GM19397 (cell line): ENCODE measurements around the gene ME2.
"Not testable (repeated sequence)": the region's sequence is repeated elsewhere in the genome, so short reads cannot be mapped to it uniquely, and the experiment has no call there.

Source experiments
- ATAC-seq: cut with Tn5 transposase; IDR thresholded peaks from one replicate; pipeline ENCODE4 v1.9.1; 2021; ENCODE audit warnings: mild to moderate bottlenecking, moderate library complexity; ENCODE audit not compliant: unreplicated experiment

ME2 gene

DNA sequence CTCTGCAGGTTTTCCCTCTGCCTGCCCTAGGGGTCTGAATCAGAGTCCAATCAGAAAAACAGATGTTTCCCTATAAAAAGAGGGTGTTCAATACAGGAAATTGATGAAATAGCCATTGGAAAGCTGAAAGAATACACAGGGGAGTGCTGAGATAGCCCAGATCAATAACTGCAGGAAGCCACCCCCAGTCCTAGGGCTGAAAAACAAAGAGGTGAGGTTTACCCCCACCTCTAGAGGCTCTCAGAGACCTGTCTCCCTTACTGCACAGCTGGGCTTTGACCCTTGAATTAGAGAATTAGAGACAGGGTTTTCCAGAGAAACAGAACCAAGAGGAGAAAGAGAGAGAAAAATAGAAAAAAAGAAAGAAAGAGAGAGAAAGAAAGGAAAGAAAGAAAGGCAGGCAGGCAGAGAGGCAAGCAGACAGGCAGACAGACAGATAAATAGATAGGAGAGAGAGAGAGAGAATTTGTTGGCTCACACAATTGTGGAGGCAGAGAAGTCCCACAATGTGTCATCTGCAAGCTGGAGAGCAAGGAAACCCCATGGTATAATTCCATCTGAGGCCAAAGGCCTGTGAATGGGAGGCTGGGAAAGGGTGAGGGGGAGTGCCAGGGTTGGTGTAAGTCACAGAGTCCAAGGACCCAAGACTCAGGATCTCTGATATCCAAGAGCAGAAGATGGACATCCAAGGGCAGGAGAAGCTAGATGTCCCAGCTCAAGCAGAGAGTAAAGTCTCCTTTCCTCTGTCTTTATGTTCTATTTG is 18.9 kb upstream of the ME2 start:
- ATAC-seq, result no peak

DNA sequence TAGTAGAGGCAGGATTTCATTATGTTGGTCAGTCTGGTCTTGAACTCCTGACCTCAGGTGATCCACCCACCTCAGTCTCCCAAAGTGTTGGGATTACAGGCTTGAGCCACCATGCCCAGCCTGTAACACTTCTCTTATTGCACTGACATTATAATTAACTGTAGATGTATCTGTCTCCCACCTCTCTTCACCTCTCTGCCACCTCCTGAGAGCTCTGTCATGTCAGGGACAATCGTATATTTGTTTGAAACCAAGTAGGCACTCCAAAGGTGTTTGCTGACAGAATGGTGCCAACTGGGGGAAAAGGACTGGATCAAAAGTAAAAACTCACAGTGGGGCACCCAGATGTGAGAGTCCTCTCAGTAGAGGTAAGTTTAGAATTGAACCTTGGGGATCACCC is 17.3 kb upstream of the ME2 start:
- no peak for ATAC-seq

DNA sequence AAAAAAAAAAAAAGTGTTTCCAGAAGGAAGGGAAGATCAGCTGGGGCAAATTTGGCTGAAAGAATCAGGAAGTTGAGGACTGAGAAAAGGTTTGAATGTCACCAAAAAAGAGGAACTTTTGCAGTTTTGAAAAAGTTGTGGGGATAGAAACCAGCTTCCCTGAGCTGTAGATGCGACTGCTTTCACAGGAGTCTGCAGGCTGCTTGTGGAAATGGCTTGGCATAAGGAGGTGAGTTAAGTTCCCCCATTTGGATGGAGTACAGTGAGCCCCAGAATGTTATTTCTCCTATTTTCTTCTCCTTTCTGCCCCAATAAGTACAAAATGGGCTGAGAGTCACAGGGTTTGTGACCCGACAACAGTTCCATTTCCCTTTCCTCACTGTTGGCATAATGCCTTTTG is 16.5 kb upstream of the ME2 start:
- no peak for ATAC-seq

DNA sequence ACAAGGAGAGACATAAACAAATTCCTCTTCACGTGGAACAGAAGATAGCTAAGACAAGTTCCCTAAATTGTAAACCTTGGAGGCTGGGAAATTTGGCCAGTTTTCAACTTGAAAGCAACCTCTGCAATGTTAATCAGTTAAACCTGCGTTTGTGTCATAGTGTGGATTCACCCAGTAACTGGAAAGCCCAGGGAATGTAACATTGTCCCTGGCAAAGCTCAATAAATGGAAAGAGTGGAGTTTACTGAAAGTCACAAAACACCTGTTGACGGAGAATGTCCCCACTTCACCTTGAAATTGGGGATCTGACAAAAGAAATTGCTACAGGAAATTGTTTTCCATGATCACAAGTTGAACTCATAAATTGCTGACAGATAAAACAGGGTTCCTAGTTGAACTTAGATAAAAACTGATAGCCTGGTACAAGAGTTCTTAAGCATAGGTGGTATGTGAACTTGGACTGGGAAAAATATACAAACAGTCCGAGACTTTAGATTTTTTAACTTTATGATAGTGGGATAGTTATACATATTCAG is 15.0 kb upstream of the ME2 start:
- no peak for ATAC-seq

DNA sequence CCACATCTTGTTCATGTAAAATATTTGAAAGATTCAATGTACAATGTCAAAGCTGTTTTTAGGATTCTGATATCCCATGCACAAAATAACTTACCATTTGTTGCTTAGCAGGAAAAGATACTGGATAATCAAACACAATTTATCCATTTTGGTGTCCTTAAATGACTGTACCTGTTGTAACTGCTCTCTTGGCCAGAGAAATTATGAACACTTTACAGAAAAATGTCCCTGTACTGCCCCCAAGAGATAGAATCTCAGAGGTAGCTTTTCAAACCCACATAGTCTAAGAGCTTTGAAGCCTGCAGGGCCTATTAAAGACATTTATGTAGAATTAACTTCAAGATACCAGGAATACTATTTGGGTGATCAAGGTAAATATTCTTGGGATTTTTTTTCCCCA is 12.2 kb upstream of the ME2 start:
- ATAC-seq, result no peak

DNA sequence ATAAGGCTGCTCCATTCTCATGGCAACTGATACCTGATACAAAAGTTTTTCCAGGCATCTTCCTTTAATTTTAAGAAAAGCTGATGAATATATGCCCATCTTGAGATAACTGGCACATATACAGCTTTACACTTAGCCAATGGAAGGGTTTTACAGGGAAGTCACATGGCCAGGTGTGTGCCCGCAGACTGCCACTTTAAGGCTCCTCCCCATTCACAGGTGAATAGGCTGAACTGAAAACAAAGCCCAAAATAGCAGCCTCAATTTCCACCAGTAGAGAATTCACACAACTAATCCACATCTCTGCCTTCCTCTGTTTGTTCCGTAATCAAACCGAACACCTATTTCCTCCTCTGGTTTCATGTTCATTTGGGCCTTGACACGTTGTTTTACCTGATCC is 9.8 kb upstream of the ME2 start:
- ATAC-seq, result no peak

DNA sequence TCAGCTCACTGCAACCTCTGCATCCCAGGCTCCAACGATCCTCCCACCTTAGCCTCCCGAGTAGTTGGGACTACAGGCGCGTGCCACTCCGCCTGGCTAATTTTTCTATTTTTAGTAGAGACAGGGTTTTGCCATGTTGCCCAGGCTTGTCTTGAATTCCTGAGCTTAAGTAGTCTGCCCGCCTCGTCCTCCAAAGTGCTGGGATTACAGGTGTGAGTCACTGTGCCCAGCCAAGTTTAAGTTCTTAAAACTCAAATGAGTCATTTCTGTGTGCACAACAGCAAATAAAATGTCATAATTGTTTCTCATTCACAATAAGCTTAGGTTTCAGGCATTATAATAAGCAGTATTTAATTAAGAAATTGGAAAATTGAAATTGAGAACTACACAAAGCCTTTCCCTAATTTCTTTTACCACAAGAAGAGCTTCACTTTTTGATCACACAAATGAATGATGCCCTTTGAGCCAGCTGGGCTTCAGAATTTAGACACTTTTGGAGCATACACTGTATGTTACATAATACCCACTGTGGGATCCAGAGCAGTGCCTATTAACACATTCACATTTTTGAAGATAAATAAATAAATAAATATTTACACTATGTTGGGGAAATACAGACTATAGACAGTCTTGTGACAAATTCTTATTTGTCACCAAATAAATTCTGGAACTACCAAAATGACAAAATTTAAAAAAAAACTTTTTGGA is 8.6 kb upstream of the ME2 start:
- ATAC-seq, result no peak

DNA sequence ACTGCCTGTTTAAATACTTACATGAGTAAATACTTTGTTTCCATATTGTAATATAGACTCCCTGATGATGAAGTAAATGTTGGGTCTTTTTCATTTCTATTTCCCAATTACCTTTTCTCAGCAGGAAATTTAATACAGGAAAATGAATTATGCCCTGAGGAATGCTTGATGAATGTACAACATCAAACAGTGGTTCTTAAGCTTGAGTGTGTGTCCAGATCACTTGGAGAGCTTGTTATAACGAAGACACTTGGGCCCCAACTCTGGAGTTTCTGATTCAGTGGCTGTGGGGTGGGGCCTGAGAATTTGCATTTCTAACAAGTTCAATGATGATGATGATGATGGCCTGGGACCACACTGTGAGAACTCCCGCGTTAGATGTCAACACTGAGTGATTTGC is 7.1 kb upstream of the ME2 start:
- ATAC-seq, result no peak

DNA sequence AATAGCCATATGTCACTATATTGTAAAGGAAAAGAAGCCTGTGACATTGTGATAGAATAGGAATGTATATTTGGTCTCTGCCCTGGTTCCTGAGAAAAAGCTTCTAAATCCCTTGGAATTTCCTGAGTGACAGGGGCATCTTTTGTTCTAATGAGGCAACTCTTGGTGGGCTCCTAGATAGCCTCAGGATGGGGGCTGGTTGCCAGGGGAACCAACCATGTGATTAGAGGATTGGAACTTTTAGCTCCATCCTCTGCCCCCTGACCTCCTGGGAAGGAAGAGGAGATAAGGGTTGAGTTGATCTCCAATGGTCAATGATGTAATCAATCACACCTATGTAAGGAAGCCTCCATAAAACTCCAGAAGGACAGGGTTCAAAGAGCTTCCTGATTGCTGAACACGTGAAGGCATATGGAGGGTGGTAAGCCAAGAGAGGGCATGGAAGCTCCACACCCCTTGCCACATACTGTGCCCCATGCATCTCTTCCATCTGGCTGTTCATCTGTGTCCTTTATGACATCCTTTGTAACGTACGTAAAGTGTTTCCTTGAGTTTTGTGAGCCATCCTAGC is 2.9 kb upstream of the ME2 start:
- ATAC-seq, result no peak

DNA sequence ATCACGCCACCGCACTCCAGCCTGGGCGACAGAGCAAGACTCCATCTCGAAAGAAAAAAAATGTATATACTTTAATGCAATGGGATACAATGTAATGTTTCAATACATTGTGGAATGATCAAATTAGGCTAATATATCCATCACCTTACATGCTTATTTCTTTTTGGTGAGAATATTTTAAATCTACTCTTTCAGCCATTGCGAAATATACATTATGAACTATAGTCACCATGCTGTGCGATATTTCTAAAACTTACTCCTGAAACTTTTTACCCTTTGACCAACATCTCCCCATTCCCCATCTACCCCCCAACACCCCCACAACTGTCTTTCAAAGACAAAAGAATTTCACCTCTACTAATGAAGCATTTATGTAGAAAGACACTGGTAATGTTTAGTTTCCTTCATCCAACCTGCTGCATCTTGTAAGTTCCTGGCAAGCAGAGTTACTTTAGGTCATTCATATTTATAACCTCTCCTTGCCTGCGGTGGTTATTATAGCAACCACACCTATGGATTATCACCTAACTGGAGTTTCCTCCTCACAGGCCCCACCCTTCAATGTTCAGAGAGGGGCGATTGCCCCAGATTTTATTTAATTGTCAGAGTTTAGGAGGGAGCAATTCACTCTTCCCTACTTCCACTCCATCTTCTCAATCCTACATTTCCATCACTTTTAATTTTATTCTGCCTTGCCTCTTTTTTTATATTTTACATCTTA is 1.2 kb upstream of the ME2 start:
- no peak for ATAC-seq

DNA sequence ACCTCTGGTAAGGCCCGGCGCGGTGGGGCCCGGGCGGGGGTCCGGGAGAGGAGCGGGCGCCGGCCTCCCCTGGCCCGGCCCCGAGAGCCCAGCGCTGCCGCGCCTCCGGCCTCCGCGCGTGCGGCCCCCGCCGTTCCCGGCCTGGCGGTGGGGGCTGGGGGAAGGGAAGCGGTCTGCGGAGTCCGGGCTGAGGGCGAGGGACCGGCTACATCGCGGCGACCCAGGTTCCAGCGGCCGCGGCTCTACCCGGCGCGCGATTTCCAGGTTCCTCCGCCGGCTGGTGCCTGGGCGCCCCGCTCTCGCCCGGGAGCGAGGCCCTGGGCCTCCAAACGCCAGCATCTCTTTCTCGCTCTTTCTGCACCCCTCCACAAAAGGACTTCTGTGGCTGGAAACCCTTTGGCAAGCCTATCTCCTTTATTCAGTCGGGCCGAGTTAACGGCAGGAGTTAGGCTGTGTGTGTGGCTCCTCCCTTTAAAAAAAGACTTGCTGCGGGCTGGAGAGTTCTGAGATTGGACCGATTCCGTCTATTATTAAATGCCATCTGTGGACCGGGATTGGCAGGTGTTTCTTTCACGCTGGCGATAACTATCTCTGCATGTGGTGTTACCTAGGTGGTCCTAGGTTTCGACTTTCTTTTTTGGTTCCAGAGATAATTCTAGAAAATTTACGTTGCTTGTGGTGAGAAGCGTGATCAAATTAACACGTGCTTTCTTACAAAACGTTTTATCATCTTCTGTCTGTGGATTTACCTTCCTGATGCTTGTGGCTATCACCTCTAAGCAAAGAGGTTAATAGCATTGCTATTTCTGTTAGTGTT is 592 bp downstream of the ME2 start:
- no peak for ATAC-seq

DNA sequence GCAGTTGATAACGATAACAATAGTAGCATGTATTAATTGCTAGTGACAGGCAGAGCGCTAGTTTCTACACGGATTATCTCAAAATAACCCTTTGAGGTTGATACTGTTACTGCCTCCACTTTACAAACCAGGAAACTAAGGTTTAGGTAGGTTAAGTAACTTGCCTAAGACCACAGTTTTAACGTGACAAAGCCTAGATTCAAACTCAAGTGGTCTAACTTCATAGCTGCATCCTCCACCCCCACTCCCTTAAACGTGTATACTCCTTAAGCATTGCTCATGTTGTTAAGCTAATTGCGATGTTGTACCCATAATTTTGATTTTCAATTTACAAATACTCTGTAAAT is 1.2 kb downstream of the ME2 start:
- ATAC-seq, result no peak

DNA sequence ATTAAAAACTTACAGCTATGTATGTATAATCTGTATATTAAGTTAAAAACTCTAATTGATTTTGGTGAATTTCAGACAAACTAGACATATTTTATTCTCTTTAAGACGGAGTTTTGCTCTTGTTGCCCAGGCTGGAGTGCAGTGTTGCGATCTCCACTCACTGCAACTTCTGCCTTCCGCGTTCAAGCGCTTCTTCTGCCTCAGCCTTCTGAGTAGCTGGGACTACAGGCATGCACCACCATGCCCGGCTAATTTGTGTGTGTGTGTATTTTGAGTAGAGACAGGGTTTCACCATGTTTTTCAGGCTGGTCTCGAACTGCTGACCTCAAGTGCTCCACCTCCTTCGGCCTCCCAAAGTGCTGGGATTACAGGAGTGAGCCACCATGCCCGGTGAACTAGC is 2.0 kb downstream of the ME2 start:
- ATAC-seq, result not testable (repeated sequence)

DNA sequence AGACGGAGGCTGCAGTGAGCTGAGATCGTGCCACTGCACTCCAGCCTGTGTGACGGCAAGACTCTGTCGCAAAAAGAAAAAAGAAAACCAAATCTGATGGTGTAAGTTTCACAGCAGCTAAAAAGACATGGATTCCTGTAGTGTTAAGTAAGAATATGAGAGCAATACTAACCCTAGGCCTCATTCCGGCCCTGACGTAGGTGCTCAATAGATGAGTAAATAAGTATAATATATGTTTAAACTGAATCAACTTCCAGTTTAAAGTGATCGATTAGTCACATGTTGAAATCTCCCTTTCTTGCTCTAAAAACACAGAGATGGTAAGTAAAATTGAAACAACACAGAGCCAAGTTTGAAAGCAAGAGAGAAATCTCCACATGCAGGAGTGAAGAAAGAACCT is 8.0 kb downstream of the ME2 start:
- ATAC-seq, result no peak

DNA sequence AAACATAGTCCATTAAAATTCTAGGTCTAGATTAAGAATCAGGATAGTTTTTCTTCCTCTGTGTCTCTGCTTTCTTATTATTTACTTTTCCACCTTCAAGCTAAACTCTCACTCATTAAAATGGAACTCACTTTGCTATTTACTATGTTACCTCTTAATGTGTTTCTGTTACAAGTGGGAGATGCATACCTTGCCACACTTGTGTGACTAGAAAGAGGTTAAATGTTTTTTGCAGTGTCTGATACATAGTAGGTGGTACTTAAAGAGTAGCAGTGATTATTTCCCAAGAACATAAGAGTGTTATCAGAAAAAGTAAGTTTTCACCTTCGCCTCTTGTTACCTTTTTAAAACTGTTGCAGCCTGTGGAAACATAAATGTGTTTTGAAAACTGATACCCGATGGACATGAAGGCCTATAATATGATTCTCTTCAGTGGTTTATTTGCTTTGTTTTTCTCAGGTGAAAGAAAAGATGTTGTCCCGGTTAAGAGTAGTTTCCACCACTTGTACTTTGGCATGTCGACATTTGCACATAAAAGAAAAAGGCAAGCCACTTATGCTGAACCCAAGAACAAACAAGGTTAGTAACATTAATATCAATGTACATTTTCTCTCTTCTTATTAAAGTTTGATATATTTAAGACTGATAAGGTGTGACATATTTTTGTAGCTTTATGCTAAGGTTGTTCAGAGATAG is 16.6 kb downstream of the ME2 start:
- no peak for ATAC-seq

DNA sequence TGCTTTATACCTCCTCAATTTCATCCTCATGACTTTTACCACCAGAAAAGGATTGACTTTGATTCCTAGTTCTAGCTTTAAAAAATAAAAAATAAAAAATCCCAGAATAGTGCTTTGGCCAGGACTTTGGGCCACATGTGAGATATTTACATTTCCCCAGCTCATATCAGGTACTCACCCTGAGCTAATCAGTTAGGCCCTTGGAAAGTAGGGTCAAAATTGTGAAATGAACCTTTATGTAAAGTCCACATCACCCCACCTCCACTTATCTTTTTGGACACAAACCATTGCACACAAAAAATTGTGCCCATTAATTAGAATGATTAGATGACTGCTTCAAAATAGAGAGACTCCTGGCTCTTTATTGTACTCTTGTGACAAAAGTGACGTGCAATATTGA is 17.2 kb downstream of the ME2 start:
- ATAC-seq, result no peak

DNA sequence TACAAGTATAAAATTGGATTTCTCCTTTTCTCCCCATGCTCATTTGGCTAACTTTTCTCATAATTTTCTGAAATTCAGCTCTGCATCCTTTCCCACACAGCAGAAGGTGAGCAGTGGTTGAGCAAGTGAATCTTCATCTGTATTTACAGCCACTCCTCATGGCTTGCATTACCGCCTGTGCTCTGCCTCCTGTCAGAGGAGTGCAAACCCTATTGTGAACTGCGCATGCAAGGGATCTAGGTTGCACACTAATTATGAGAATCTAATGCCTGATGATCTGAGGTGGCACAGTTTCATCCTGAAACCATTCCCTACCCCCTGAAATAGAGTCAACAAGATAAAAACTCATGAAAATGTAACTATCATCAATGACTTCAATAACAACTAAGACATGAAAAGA is 20.0 kb downstream of the ME2 start:
- no peak for ATAC-seq

DNA sequence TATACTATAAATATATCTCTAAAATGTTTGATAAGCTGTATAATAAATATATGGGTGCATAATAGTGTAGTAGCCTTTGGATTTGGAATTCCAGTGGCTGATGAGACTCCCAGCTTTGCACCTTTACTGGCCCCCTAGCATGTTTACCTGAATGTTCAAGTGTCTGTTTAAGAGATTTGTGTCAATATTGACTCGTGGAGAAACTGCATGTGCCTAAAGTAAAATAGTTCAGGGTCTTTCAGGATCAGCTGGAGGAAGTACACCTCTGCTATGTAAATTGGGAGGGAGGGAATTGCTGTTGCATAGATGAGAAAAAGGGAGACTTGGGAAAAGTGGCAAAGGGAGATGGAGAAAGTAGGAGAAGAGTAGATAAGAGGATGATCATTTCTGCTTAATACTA is 23.9 kb downstream of the ME2 start:
- ATAC-seq, result no peak

DNA sequence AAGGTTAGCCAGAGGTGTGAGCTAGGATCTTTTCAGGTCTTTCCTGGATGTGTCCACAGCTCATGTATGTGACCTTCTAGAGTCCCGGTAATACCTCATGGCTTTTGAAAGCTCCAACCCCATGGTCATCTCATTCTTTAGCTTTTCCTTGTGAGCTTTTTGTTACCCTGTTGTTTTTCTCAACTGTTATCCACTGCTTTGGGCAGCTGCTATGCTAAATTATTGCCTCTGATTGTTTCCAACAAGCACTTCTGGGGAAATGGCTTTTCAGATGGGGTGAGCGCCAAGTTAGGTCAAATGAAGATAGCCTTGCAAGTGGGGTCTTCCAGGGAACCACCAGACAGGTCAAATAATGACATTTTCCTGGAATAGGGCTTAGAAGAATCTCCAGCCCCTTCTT is 27.9 kb downstream of the ME2 start:
- ATAC-seq, result no peak

DNA sequence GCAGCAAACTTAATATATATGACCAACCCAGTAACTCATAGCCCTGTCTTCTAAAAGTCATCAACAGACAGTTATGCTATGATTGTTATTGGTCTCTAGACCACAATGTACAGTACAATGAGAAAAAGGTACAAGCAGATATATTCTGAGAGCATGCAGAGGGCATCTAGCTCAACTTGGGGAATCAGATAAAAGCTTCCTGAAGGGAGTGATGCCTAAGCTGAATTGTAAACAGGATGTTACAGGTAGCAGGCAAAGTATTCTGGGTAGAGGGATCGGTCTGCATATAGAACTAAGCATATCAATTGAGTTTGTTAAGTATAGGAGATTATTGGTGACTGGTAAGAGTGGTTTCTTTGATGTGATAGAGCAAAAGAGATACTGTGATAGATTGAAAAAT is 30.3 kb downstream of the ME2 start:
- ATAC-seq, result no peak
